Breast epithelium (tissue), 3 donors: ENCODE results near the gene RNF4.

ENCODE experiments used
- CTCF ChIP-seq, 3 donors: fragments of 450-650 bp; IDR thresholded peaks; one replicate each; pipeline ENCODE4 v1.5.1; 2016 to 2017; ENCODE audit warnings: antibody characterized with exemption in 3 of 3, mild to moderate bottlenecking in 3 of 3, moderate library complexity in 3 of 3
- POLR2A ChIP-seq: fragments of 450-650 bp; IDR thresholded peaks from one replicate; pipeline ENCODE4 v1.6.1; 2016; ENCODE audit warnings: antibody characterized with exemption, mild to moderate bottlenecking, moderate library complexity
- POLR2AphosphoS5 ChIP-seq, 3 donors: sonication (generic); formaldehyde crosslinking; IDR thresholded peaks; one replicate each; pipeline ENCODE4 v1.6.1; 2017; ENCODE audit warnings: antibody characterized with exemption in 3 of 3

DNA sequence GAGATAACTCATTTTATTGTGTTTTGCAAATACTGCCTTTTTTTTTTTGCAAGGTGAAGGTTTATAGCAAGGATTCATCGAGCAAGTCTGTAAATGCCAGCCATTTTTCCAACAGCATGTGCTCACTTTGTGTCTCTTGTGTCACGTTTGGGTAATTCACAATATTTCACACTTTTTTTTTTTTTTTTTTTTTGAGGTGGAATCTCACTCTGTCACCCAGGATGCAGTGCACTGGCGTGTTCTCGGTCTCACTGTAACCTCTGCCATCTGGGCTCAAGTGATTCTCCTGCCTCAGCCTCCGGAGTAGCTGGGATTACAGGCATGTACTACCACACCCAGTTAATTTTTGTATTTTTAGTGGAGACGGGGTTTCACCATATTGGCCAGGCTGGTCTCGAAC lies 1.9 kb downstream of the RNF4 start:
- TF ChIP-seq CTCF (IDR thresholded peaks at IDR 0.05) (no peak), POLR2A (no peak), POLR2AphosphoS5 (IDR thresholded peaks at IDR 0.05) (no peak)
